HL-60 (cell line): ENCODE data around the gene SLC6A5.

Experiments used
- DNase-seq, 2 experiments: peaks; one replicate each; pipeline ENCODE4 v3.0.0-alpha.2; 2010 to 2020; ENCODE audit warnings: low read depth in 1 of 2, low spot score in 1 of 2
- H3K27ac ChIP-seq: fragments of 250-450 bp; sonication (Bioruptor Pico); replicated peaks from 2 replicates; pipeline ENCODE4 v1.5.1; 2020; ENCODE audit warnings: mild to moderate bottlenecking, moderate library complexity
- H3K27me3 ChIP-seq: fragments of 250-450 bp; sonication (Bioruptor Pico); 2 replicates; pipeline ENCODE4 v1.5.1; 2021; ENCODE audit warnings: mild to moderate bottlenecking, moderate library complexity; ENCODE audit not compliant: insufficient read depth, poor library complexity, severe bottlenecking
- H3K4me3 ChIP-seq: replicated peaks from 2 replicates; pipeline ENCODE4 v1.5.1; 2011; ENCODE audit warnings: mild to moderate bottlenecking, control low read depth, low read length; ENCODE audit not compliant: insufficient read depth
- GABPA ChIP-seq: IDR thresholded peaks from 2 replicates; pipeline ENCODE4 v1.6.1; 2012; ENCODE audit warnings: low read depth
- POLR2AphosphoS5 ChIP-seq: IDR thresholded peaks from 2 replicates; pipeline ENCODE4 v1.6.1; 2012; ENCODE audit warnings: low read depth
- SPI1 ChIP-seq: IDR thresholded peaks from 2 replicates; pipeline ENCODE4 v1.6.1; 2012; ENCODE audit warnings: low read depth, mild to moderate bottlenecking, borderline replicate concordance
- TF ChIP-seq, protein P1 (sequence below): IDR thresholded peaks from one replicate; pipeline ENCODE4 v1.5.1; 2011; ENCODE audit warnings: low read length, control low read depth, inconsistent platforms; ENCODE audit not compliant: insufficient read depth
- TF ChIP-seq, protein P2 (sequence below): IDR thresholded peaks from 2 replicates; pipeline ENCODE4 v1.6.1; 2012; ENCODE audit warnings: low read depth; ENCODE audit not compliant: insufficient replicate concordance

The SLC6A5 gene

DNA sequence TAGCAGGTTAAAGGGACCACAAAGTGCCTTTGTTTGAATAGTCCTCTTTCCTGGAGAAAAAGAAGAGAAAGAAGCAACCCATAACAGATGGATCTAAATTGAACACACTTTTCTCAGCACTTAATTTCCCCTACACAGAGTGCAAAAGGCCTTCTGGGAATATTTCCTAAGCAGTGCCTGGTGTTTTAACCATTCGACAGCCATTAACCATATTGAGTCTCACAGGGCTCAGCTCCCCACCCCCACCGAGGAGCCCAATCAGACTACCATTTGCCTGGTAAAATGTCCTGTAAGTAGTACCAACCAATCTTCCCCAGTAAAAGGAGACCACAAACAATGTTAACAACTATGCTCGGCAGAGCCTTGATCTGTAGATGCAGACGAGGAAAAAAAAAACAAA is 40.7 kb upstream of the SLC6A5 start:
- DNase-seq, result no peak
- TF ChIP-seq POLR2AphosphoS5 (no peak), GABPA (no peak), SPI1 (no peak)
- TF ChIP-seq, protein P1, sequence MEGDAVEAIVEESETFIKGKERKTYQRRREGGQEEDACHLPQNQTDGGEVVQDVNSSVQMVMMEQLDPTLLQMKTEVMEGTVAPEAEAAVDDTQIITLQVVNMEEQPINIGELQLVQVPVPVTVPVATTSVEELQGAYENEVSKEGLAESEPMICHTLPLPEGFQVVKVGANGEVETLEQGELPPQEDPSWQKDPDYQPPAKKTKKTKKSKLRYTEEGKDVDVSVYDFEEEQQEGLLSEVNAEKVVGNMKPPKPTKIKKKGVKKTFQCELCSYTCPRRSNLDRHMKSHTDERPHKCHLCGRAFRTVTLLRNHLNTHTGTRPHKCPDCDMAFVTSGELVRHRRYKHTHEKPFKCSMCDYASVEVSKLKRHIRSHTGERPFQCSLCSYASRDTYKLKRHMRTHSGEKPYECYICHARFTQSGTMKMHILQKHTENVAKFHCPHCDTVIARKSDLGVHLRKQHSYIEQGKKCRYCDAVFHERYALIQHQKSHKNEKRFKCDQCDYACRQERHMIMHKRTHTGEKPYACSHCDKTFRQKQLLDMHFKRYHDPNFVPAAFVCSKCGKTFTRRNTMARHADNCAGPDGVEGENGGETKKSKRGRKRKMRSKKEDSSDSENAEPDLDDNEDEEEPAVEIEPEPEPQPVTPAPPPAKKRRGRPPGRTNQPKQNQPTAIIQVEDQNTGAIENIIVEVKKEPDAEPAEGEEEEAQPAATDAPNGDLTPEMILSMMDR, result no peak
- TF ChIP-seq, protein P2, sequence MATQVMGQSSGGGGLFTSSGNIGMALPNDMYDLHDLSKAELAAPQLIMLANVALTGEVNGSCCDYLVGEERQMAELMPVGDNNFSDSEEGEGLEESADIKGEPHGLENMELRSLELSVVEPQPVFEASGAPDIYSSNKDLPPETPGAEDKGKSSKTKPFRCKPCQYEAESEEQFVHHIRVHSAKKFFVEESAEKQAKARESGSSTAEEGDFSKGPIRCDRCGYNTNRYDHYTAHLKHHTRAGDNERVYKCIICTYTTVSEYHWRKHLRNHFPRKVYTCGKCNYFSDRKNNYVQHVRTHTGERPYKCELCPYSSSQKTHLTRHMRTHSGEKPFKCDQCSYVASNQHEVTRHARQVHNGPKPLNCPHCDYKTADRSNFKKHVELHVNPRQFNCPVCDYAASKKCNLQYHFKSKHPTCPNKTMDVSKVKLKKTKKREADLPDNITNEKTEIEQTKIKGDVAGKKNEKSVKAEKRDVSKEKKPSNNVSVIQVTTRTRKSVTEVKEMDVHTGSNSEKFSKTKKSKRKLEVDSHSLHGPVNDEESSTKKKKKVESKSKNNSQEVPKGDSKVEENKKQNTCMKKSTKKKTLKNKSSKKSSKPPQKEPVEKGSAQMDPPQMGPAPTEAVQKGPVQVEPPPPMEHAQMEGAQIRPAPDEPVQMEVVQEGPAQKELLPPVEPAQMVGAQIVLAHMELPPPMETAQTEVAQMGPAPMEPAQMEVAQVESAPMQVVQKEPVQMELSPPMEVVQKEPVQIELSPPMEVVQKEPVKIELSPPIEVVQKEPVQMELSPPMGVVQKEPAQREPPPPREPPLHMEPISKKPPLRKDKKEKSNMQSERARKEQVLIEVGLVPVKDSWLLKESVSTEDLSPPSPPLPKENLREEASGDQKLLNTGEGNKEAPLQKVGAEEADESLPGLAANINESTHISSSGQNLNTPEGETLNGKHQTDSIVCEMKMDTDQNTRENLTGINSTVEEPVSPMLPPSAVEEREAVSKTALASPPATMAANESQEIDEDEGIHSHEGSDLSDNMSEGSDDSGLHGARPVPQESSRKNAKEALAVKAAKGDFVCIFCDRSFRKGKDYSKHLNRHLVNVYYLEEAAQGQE, result no peak
- no peak overlapping the region for H3K4me3 ChIP-seq
- H3K27ac ChIP-seq, result no peak overlapping the region
- no peaks in the 10 kb centered on the region for H3K27me3 ChIP-seq

DNA sequence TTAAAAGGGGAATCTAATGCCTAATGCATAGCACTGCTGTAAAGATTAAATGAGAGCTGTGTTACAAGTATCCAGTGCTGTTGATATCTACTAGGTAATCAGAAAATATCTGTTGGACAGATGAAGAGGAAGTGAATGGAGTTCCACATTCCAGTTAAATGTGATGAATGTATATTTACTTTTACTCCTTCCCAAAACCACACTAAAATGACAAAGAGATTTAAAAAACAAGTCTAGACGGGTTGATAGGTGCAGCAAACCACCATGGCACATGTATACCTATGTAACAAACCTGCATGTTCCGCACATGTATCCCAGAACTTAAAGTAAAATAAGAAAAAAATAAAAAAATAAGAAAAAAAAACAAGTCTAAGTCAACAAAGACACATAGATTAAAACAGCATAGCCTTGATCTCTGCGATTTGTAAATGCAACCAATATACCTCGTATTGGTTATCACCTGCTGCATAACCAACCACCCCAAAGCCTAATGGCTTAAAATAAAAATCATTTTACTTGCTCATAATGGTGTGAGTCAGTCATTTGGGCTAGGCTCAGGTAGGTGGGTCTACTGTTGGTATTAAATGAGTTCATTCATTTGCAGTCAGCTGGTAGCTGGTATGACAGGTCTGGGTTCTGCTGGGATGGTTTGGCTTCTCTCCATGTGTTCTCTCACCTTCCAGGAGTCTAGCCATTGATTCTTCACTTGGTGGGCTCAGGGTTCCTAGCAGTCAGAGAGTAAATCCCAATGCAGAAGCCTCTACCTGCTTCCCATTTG is 39.7 kb upstream of the SLC6A5 start:
- Histone ChIP-seq H3K27me3 (no peaks in the 10 kb centered on the region), H3K4me3 (no peak overlapping the region), H3K27ac (no peak overlapping the region)
- DNase-seq, result no peak
- TF ChIP-seq, protein P1, result no peak
- TF ChIP-seq SPI1 (no peak), GABPA (no peak), POLR2AphosphoS5 (no peak)
- TF ChIP-seq, protein P2, result no peak

DNA sequence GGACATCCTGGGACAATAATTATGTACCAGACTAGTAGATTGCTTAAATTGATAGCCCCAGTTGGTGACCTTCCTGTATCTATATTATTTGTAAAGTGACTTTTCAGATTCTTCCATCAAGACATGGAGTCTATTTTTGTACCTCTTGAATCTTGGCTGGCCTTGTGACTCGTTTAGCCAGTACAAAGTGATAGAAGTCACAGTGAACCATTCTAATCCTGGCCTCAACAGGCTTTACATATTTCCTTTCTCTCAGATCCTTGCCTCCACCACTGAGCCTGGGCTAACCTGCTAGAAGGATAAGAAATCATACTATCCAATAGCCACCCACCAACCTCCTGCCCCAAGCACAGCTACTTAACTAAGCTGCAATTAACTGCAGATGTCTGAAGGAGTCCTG is 37.5 kb upstream of the SLC6A5 start:
- Histone ChIP-seq H3K4me3 (no peak overlapping the region), H3K27me3 (no peaks in the 10 kb centered on the region), H3K27ac (no peak overlapping the region)
- TF ChIP-seq GABPA, result no peak
- no peak for DNase-seq

DNA sequence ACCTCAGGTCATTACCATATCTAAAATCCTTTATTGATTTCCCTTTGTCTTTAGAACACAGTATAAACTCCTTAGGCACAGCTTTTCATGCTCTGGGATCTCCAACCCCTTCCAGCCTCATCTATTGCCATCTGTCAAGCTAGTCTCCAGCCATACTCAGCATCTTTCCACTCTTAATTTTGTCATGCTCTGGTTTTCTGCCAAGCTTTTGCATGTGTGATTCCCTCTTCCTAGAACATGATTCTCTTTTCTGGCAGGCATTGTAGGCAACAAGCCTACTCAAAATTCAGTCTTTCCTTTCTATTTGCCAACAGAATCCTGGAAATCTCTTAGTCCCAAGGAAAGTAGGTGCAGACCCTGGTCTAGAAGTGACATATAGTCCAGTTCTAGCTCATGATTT is 35.5 kb upstream of the SLC6A5 start:
- no peak for DNase-seq
- TF ChIP-seq, protein P2, result no peak
- TF ChIP-seq GABPA (no peak), SPI1 (no peak), POLR2AphosphoS5 (no peak)
- TF ChIP-seq, protein P1, result no peak
- Histone ChIP-seq H3K27me3 (no peaks in the 10 kb centered on the region), H3K27ac (no peak overlapping the region), H3K4me3 (no peak overlapping the region)
